MM.1S (cell line): ENCODE results near the gene CDC45.

Experiments used
- CTCF ChIP-seq: fragments of 300-600 bp; sonication (generic); IDR thresholded peaks from 2 replicates; pipeline ENCODE4 v1.5.1; 2016; ENCODE audit warnings: antibody characterized with exemption, low read length, mixed read lengths
- EZH2 ChIP-seq: fragments of 300-600 bp; sonication (generic); optimal IDR thresholded peaks from 2 replicates; pipeline ENCODE3; 2017; ENCODE audit warnings: low read depth, mild to moderate bottlenecking, antibody characterized with exemption, low read length, mixed read lengths

DNA sequence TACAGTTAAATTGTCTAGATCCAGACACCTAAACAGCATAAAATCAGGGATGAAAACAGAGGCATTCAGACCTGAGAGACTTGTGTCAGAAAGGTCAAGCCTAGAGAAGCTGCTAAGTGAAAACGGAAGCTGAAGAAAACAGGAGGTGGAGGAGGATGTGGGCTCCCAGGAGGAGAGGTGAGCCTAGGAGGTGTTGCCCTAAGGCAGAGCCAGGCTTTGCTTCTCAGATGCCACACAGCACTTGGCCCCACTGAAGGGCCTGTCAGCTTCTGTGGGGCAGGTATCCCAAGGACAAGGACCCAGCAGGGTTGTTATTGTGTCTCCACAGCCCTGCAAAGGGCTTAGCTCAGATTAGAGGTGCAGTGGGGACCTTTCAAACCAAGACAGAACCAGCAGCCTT lies 15.2 kb upstream of the CDC45 start:
- TF ChIP-seq CTCF (no peak), EZH2 (no peak)
